Fibroblast of lung (primary cell): ENCODE results near the gene NCOA1. TPM values are rescaled to one million over a fixed set of nuclear protein-coding genes. Genes with fewer than 3 reads are reported as not detected.

Source experiments
- DNase-seq, 2 donors: peaks; one replicate each; pipeline versions ENCODE4 v3.0.0 to v3.0.0-alpha.2; 2010; ENCODE audit warnings: low read depth in 2 of 2
- H2AFZ ChIP-seq: 2 replicates; pipeline ENCODE4 v1.5.1; 2012; ENCODE audit warnings: low read length, control low read depth, inconsistent platforms
- H3K27ac ChIP-seq: 2 replicates; pipeline ENCODE4 v1.5.1; 2011; ENCODE audit warnings: low read length, control low read depth; ENCODE audit not compliant: insufficient read depth
- H3K27me3 ChIP-seq: 2 replicates; pipeline ENCODE4 v1.5.1; 2011; ENCODE audit warnings: mild to moderate bottlenecking, low read length; ENCODE audit not compliant: control insufficient read depth, insufficient read depth
- H3K36me3 ChIP-seq: 2 replicates; pipeline ENCODE4 v1.5.1; 2011; ENCODE audit warnings: low read length; ENCODE audit not compliant: control insufficient read depth, insufficient read depth
- H3K4me1 ChIP-seq: 2 replicates; pipeline ENCODE4 v1.5.1; 2011; ENCODE audit warnings: low read length; ENCODE audit not compliant: control insufficient read depth, insufficient read depth; ENCODE audit errors: extremely low read depth
- H3K4me2 ChIP-seq: 2 replicates; pipeline ENCODE4 v1.5.1; 2011; ENCODE audit warnings: low read length, control low read depth; ENCODE audit not compliant: insufficient read depth; ENCODE audit errors: extremely low read depth
- H3K4me3 ChIP-seq, 4 experiments: fragments of 200-600 bp in 1 of 4; sonication (generic) in 1 of 4; replicated peaks in 1 of 4; 2 replicates each; pipeline ENCODE4 v1.5.1; 2011 to 2016; ENCODE audit warnings: low read length in 4 of 4, low read depth in 3 of 4, mild to moderate bottlenecking in 3 of 4, control low read depth in 2 of 4, inconsistent platforms in 1 of 4, mixed read lengths in 1 of 4; ENCODE audit not compliant: insufficient read depth in 1 of 4; ENCODE audit errors: control extremely low read depth in 1 of 4
- H3K79me2 ChIP-seq: 2 replicates; pipeline ENCODE4 v1.5.1; 2012; ENCODE audit warnings: mild to moderate bottlenecking, low read length, inconsistent platforms; ENCODE audit not compliant: control insufficient read depth, insufficient read depth
- H3K9ac ChIP-seq: 2 replicates; pipeline ENCODE4 v1.5.1; 2011; ENCODE audit warnings: mild to moderate bottlenecking, low read length, control low read depth; ENCODE audit not compliant: insufficient read depth
- H3K9me3 ChIP-seq: 2 replicates; pipeline ENCODE4 v1.5.1; 2012; ENCODE audit warnings: low read depth, low read length; ENCODE audit not compliant: control insufficient read depth, insufficient read depth
- H4K20me1 ChIP-seq: 2 replicates; pipeline ENCODE4 v1.5.1; 2011; ENCODE audit warnings: low read length; ENCODE audit not compliant: control insufficient read depth, insufficient read depth; ENCODE audit errors: extremely low read depth
- EZH2 ChIP-seq: IDR thresholded peaks from 2 replicates; pipeline ENCODE4 v1.5.1; 2012; ENCODE audit warnings: low read length, control low read depth, mild to moderate bottlenecking; ENCODE audit errors: missing control alignments
- polyA plus RNA-seq, 2 donors: library from polyadenylated mRNA; depleted of rRNA in 1 of 2; stranded (reverse) in 1 of 2; unstranded in 1 of 2; fragments of >200 nt; gene quantifications; 2 replicates each; pipeline ENCODE4 v1.2.1, GENCODE V29; 2011 to 2012; ENCODE audit warnings: missing spikeins in 1 of 2
- total RNA-seq: library from RNA; depleted of rRNA; stranded (reverse); fragments of >200 nt; gene quantifications from 2 replicates; pipeline ENCODE4 v1.2.1, GENCODE V29; 2014
- TF ChIP-seq, protein P1 (sequence below), 2 donors: IDR thresholded peaks in 1 of 2; conservative IDR thresholded peaks in 1 of 2; 1 replicate in 1 of 2; 2 replicates in 1 of 2; pipeline ENCODE4 v1.5.1; 2011 to 2012; ENCODE audit warnings: low read length in 2 of 2, control low read depth in 1 of 2, inconsistent platforms in 1 of 2, low read depth in 1 of 2, mild to moderate bottlenecking in 1 of 2

Gene NCOA1
- total and polyA plus RNA-seq, 2 donors (not counting 1 experiment from before 2014, with no cell fraction given), result 15.5 to 19.8 TPM

GRCh38 chr2:24731040-24731439 is 240.0 kb downstream of the NCOA1 start:
- no peak overlapping the region for H3K4me2 ChIP-seq
- H3K4me1 ChIP-seq, result peaks cover 6% of the 10 kb centered on the region
- TF ChIP-seq, protein P1, sequence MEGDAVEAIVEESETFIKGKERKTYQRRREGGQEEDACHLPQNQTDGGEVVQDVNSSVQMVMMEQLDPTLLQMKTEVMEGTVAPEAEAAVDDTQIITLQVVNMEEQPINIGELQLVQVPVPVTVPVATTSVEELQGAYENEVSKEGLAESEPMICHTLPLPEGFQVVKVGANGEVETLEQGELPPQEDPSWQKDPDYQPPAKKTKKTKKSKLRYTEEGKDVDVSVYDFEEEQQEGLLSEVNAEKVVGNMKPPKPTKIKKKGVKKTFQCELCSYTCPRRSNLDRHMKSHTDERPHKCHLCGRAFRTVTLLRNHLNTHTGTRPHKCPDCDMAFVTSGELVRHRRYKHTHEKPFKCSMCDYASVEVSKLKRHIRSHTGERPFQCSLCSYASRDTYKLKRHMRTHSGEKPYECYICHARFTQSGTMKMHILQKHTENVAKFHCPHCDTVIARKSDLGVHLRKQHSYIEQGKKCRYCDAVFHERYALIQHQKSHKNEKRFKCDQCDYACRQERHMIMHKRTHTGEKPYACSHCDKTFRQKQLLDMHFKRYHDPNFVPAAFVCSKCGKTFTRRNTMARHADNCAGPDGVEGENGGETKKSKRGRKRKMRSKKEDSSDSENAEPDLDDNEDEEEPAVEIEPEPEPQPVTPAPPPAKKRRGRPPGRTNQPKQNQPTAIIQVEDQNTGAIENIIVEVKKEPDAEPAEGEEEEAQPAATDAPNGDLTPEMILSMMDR (conservative IDR thresholded peaks at IDR 0.05 in 1 of 2, IDR thresholded peaks at IDR 0.05 in 1 of 2; ENCODE audit: low read depth in 1 of 2, low read length in 2 of 2), result no peak
- TF ChIP-seq EZH2, result no peak
- H3K27ac ChIP-seq, result no peak overlapping the region
- H3K79me2 ChIP-seq, result no peaks in the 10 kb centered on the region
- no peaks in the 10 kb centered on the region for H4K20me1 ChIP-seq
- H3K36me3 ChIP-seq, result no peaks in the 10 kb centered on the region
- no peaks in the 10 kb centered on the region for H3K9me3 ChIP-seq
- no peak overlapping the region for H3K4me3 ChIP-seq
- DNase-seq, result no peak
- H3K27me3 ChIP-seq, result no peaks in the 10 kb centered on the region
- no peak overlapping the region for H2AFZ ChIP-seq
- no peak overlapping the region for H3K9ac ChIP-seq

- H2AFZ ChIP-seq, result no peak overlapping the region
- TF ChIP-seq EZH2, result no peak
- TF ChIP-seq, protein P1 (conservative IDR thresholded peaks at IDR 0.05 in 1 of 2, IDR thresholded peaks at IDR 0.05 in 1 of 2; ENCODE audit: low read depth in 1 of 2, low read length in 2 of 2), result no peak
Measured at GRCh38 chr2:24731923-24732322, 240.9 kb downstream of the NCOA1 start.

GRCh38 chr2:24734741-24735140 is 243.7 kb downstream of the NCOA1 start:
- Histone ChIP-seq H3K4me2 (no peak overlapping the region), H3K27ac (no peak overlapping the region), H3K79me2 (no peaks in the 10 kb centered on the region), H3K27me3 (no peaks in the 10 kb centered on the region), H3K36me3 (no peaks in the 10 kb centered on the region), H4K20me1 (no peaks in the 10 kb centered on the region), H3K4me3 (no peak overlapping the region), H3K9ac (no peak overlapping the region), H2AFZ (no peak overlapping the region), H3K9me3 (no peaks in the 10 kb centered on the region), H3K4me1 (peaks cover 6% of the 10 kb centered on the region)
- no peak for DNase-seq
- TF ChIP-seq, protein P1 (conservative IDR thresholded peaks at IDR 0.05 in 1 of 2, IDR thresholded peaks at IDR 0.05 in 1 of 2; ENCODE audit: low read depth in 1 of 2, low read length in 2 of 2), result no peak
- no peak for TF ChIP-seq EZH2

More at GRCh38 chr2:24731923-24732322, 240.9 kb downstream of the NCOA1 start:
- Histone ChIP-seq H3K4me1 (peaks cover 6% of the 10 kb centered on the region), H3K27ac (no peak overlapping the region), H3K27me3 (no peaks in the 10 kb centered on the region), H3K4me2 (no peak overlapping the region), H3K79me2 (no peaks in the 10 kb centered on the region), H3K9me3 (no peaks in the 10 kb centered on the region), H3K9ac (no peak overlapping the region), H4K20me1 (no peaks in the 10 kb centered on the region), H3K4me3 (no peak overlapping the region), H3K36me3 (no peaks in the 10 kb centered on the region)
- DNase-seq, result peak in 1 of 2 donors; percentile 19
